HepG2 (cell line): ENCODE measurements around the gene SLC44A4. TPM values are rescaled to one million over a fixed set of nuclear protein-coding genes. Genes with fewer than 3 reads are reported as not detected.

Source experiments
- AKAP8 ChIP-seq: sonication (generic); formaldehyde crosslinking; IDR thresholded peaks from 2 replicates; pipeline ENCODE4 v1.5.1; 2020; ENCODE audit warnings: mild to moderate bottlenecking, missing genetic modification reagents
- ARID4A ChIP-seq: sonication (generic); formaldehyde crosslinking; IDR thresholded peaks from 2 replicates; pipeline ENCODE4 v1.5.0; 2020; ENCODE audit warnings: mild to moderate bottlenecking, missing genetic modification reagents, borderline replicate concordance
- CTCF ChIP-seq: sonication (generic); formaldehyde crosslinking; IDR thresholded peaks from 2 replicates; pipeline ENCODE4 v1.5.0; 2020; ENCODE audit warnings: mild to moderate bottlenecking, missing genetic modification reagents, moderate library complexity
- DNMT1 ChIP-seq: sonication (generic); formaldehyde crosslinking; IDR thresholded peaks from 2 replicates; pipeline ENCODE4 v1.5.1; 2020; ENCODE audit warnings: mild to moderate bottlenecking, missing genetic modification reagents
- GABPB1 ChIP-seq: IDR thresholded peaks from 2 replicates; pipeline ENCODE4 v1.6.1; 2016; ENCODE audit warnings: mild to moderate bottlenecking, missing genetic modification reagents, moderate library complexity, missing compliant biosample characterization
- HIVEP1 ChIP-seq: sonication (generic); formaldehyde crosslinking; IDR thresholded peaks from 2 replicates; pipeline ENCODE4 v1.4.0; 2020; ENCODE audit warnings: mild to moderate bottlenecking, missing genetic modification reagents
- HOXA5 ChIP-seq: sonication (generic); formaldehyde crosslinking; IDR thresholded peaks from 2 replicates; pipeline ENCODE4 v1.4.0; 2020; ENCODE audit warnings: missing genetic modification reagents
- KLF11 ChIP-seq: IDR thresholded peaks from 2 replicates; pipeline ENCODE4 v1.6.1; 2016; ENCODE audit warnings: missing compliant biosample characterization
- KLF13 ChIP-seq: sonication (generic); formaldehyde crosslinking; IDR thresholded peaks from 2 replicates; pipeline ENCODE4 v1.4.0; 2020; ENCODE audit warnings: mild to moderate bottlenecking, missing genetic modification reagents
- NFKB2 ChIP-seq: sonication (generic); formaldehyde crosslinking; IDR thresholded peaks from 2 replicates; pipeline ENCODE4 v1.4.0; 2020; ENCODE audit warnings: missing genetic modification reagents, borderline replicate concordance
- PAF1 ChIP-seq: IDR thresholded peaks from 2 replicates; pipeline ENCODE4 v1.6.1; 2016; ENCODE audit warnings: missing genetic modification reagents, missing compliant biosample characterization
- PAXIP1 ChIP-seq: sonication (generic); formaldehyde crosslinking; conservative IDR thresholded peaks from 2 replicates; pipeline ENCODE4 v1.4.0; 2020; ENCODE audit warnings: mild to moderate bottlenecking, missing genetic modification reagents, moderate library complexity
- SAP130 ChIP-seq: IDR thresholded peaks from 2 replicates; pipeline ENCODE4 v1.6.1; 2016; ENCODE audit warnings: low read depth
- TBX2 ChIP-seq: sonication (generic); formaldehyde crosslinking; IDR thresholded peaks from 2 replicates; pipeline ENCODE4 v1.5.0; 2020; ENCODE audit warnings: missing genetic modification reagents, mild to moderate bottlenecking, borderline replicate concordance
- TBX3 ChIP-seq: fragments of 450-650 bp; IDR thresholded peaks from 2 replicates; pipeline ENCODE4 v1.6.1; 2017; ENCODE audit warnings: antibody characterized with exemption, mild to moderate bottlenecking, inconsistent platforms, borderline replicate concordance
- TEAD3 ChIP-seq: optimal IDR thresholded peaks from 2 replicates; pipeline ENCODE3; 2016; ENCODE audit warnings: borderline replicate concordance
- ZNF775 ChIP-seq: sonication (generic); formaldehyde crosslinking; IDR thresholded peaks from 2 replicates; pipeline ENCODE4 v1.4.0; 2020; ENCODE audit warnings: missing genetic modification reagents, mild to moderate bottlenecking, moderate library complexity, borderline replicate concordance
- ZSCAN21 ChIP-seq: sonication (generic); formaldehyde crosslinking; IDR thresholded peaks from 2 replicates; pipeline ENCODE4 v1.8.0; 2022; ENCODE audit warnings: mild to moderate bottlenecking, missing genetic modification reagents, moderate library complexity, borderline replicate concordance
- polyA plus RNA-seq, 8 experiments: library from polyadenylated mRNA; depleted of rRNA in 3 of 8; stranded (reverse) in 7 of 8; unstranded in 1 of 8; fragments of >200 nt; fragmentation: Illumina TruSeq in 4 of 8; extraction: Trizol in 4 of 8; gene quantifications; 2 replicates each; pipeline versions ENCODE4 v1.2.1 to v1.2.3, GENCODE V29; 2011 to 2016; ENCODE audit warnings: low read depth in 4 of 8, missing spikeins in 1 of 8, mixed read lengths in 1 of 8; ENCODE audit not compliant: insufficient read depth in 1 of 8
- total RNA-seq, 5 experiments: library from RNA; depleted of rRNA; stranded (reverse); fragments of >200 nt; fragmentation: Illumina TruSeq; extraction: Trizol; gene quantifications; 2 replicates each; pipeline ENCODE4 v1.2.3, GENCODE V29; 2016; ENCODE audit warnings: low read depth in 1 of 5

Gene SLC44A4
- total and polyA plus RNA-seq, 2 of the 13 experiments (the other 11 are each of a cell fraction or from before 2014, with no cell fraction given) = 3.5 to 5.9 TPM

GRCh38 chr6:31900917-31901414 lies 22.2 kb upstream of the SLC44A4 start (continued):
- TF ChIP-seq TEAD3 = peak; percentile 26
- no peak for TF ChIP-seq KLF11 (CRISPR knock-in tag)
- peak; percentile 20; the same call in 1 of the 2 replicates for TF ChIP-seq CTCF (CRISPR knock-in tag)
- TF ChIP-seq HOXA5 (CRISPR knock-in tag) = peak; percentile 19; the same call in 1 of the 2 replicates
- no peak for TF ChIP-seq PAXIP1 (CRISPR knock-in tag)
- 0 out of 2 replicates have a peak, but pooled peaks have one; percentile 39 for TF ChIP-seq KLF13 (CRISPR knock-in tag)
- TF ChIP-seq SAP130 = 0 out of 2 replicates have a peak, but pooled peaks have one; percentile 7
- 0 out of 2 replicates have a peak, but pooled peaks have one; percentile 38 for TF ChIP-seq TBX2 (CRISPR knock-in tag)
- TF ChIP-seq AKAP8 = peak; percentile 83; the same call in 1 of the 2 replicates
- no peak for TF ChIP-seq TBX3
- TF ChIP-seq ZSCAN21 = 0 out of 2 replicates have a peak, but pooled peaks have one; percentile 18
- TF ChIP-seq DNMT1 = peak; percentile 60; the same call in 1 of the 2 replicates
- TF ChIP-seq GABPB1 = 0 out of 2 replicates have a peak, but pooled peaks have one; percentile 36
- TF ChIP-seq PAF1 (CRISPR knock-in tag) = no peak
- TF ChIP-seq ZNF775 (CRISPR knock-in tag) = no peak
- 0 out of 2 replicates have a peak, but pooled peaks have one; percentile 54 for TF ChIP-seq NFKB2
- no peak; the same call in 1 of the 2 replicates for TF ChIP-seq ARID4A (CRISPR knock-in tag)
- peak; percentile 15; the same call in 1 of the 2 replicates for TF ChIP-seq HIVEP1 (CRISPR knock-in tag)
